Pulmonary artery endothelial cell (primary cell): ENCODE measurements around the gene NAALADL2. TPM values are rescaled to one million over a fixed set of nuclear protein-coding genes. Genes with fewer than 3 reads are reported as not detected.
"Not testable (repeated sequence)": the region's sequence is repeated elsewhere in the genome, so short reads cannot be mapped to it uniquely, and the experiment has no call there.

Experiments
- DNase-seq: peaks from one replicate; pipeline ENCODE4 v3.0.0-alpha.2; 2011; ENCODE audit warnings: low read depth, low spot score
- total RNA-seq: library from RNA; depleted of rRNA; stranded (reverse); fragments of >200 nt; gene quantifications from 2 replicates; pipeline ENCODE4 v1.2.3, GENCODE V29; 2014

The NAALADL2 gene
- total RNA-seq, 1 donor from 2014 or later = 3.4 TPM

DNA sequence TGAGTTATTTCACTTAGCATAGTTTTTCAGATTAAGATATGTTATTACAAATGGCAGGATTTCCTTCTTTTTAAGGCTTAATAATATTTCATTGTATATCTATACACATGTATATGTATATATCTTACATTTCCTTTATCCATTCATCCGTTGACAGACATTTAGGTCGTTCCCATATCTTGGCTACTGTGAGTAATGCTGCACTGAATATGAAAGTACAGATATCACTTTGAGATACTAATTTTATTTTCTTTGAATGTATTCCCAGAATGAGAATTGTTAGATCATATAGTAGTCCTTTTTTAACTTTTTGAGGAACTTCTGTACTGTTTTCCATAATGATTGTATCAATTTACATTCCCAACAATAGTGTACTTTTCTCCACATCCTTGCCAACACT is 270.4 kb downstream of the NAALADL2 start:
- DNase-seq = no peak

DNA sequence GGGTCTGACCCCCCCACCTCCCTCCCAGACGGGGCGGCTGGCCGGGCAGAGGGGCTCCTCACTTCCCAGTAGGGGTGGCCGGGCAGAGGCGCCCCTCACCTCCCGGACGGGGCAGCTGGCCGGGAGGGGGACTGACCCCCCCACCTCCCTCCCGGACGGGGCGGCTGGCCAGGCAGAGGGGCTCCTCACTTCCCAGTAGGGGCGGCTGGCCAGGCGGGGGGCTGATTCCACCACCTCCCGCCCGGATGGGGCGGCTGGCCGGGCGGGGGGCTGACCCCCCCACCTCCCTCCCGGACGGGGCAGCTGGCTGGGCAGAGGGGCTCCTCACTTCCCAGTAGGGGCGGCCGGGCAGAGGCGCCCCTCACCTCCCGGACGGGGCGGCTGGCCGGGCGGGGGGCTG is 272.7 kb downstream of the NAALADL2 start:
- DNase-seq = not testable (repeated sequence)

DNA sequence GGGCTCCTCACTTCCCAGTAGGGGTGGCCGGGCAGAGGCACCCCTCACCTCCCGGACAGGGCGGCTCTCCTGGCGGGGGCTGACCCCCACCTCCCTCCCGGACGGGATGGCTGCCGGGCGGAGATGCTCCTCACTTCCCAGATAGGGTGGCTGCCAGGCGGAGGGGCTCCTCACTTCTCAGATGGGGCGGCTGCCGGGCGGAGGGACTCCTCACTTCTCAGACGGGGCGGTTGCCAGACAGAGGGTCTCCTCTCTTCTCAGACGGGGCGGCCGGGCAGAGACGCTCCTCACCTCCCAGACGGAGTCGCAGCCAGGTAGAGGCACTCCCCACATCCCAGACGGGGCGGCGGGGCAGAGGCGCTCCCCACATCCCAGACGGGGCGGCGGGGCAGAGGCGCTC is 273.6 kb downstream of the NAALADL2 start:
- DNase-seq = not testable (repeated sequence)

DNA sequence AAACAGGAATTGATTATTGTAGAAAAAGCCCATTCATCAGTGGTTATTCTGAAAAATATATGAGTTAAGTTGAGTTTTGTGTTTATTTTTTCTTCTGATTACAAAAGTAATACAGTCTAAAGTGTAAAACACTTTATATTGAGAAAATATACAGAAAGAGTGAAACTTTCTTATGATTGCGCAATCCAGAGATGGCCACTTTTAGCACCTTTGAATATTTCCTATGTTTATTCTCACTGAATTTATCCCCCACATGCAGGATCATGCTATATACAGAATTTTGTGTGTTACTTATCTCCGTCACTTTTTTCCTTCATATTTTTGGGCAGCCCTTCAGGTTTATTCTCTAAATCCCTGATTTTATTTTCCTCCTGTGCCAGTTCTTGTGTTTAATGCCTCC is 285.2 kb downstream of the NAALADL2 start:
- no peak for DNase-seq

DNA sequence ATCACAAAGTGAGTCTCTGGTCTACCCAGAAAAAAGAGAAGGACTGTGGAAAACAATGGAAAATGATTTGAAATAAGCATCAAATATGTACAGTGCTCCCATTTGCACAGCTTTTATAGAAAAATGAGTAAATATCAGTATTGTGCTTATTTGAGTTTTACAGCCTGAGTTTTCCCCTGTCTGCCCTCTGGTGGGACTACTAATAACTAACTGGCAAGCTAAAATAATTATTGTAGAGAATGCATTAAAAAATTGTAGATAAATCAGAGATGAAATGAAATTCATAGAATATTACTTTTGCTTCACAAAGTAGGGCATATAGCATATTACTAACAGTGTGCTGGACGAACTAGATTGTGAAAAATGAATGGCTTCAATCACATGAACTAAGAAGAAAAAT is 287.1 kb downstream of the NAALADL2 start:
- DNase-seq = no peak

DNA sequence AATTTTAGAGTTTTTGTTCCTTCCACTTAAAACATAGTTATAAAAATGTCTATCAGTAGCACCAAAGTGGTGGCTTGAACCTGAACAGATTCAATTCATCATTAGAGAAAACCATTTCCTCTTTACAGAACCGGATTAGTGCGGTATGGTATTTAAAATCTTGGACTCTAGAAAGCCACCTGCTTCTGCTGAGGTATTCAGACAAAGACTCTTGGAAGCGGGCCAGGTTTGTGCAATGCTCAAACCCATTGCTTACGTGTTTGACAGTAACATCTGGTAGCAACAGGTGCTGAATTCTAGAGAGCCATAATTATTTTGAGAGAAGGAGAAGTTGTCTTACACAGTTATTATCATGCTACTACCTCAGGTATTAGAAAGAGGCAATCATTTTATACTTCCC is 290.5 kb downstream of the NAALADL2 start:
- no peak for DNase-seq

DNA sequence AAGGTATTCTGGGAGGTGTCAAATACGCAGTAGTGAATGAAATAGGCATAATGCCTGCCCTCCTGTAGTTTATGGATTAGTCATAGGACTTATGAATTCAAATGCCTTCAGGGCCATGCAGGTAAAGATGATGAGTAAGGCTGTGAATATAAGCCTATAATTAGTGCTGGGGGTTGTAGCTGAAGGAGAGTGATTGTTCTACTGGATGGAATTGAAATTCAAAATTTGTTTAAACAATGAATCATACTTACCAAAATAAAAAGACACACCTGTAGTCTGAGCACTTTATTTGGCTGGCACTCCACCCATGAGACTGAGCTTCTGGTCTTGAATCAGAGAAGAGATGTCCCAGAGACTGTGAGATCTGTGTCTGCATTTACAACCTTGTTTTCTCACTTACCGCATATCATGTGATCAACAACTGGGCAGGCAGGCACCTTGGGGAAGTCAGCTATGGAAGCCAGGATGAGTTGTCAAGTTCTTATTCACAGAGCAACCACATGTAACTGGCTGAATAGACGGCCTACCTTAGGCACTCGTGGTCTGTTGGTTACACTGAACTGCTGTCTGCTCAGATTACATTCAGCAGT is 291.8 kb downstream of the NAALADL2 start:
- DNase-seq = no peak

DNA sequence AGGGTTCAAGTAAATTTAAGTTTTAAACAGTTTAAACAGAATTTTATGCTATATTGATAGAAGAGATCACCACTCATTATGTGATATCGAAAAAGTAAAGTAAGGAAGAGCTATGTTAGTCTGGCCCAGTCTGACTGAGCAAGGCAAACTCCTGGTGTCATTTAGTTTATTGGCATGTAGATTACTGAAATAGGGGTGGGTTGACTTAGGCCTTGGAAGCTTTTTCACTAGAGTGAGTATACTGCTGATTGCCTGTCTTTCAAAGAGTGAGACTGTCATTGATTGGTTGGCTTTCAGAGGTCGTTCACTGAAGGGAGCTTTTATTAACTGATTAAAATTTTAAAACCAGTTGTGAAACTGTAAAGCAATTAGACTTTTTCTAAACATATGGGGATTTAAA is 294.5 kb downstream of the NAALADL2 start:
- no peak for DNase-seq

DNA sequence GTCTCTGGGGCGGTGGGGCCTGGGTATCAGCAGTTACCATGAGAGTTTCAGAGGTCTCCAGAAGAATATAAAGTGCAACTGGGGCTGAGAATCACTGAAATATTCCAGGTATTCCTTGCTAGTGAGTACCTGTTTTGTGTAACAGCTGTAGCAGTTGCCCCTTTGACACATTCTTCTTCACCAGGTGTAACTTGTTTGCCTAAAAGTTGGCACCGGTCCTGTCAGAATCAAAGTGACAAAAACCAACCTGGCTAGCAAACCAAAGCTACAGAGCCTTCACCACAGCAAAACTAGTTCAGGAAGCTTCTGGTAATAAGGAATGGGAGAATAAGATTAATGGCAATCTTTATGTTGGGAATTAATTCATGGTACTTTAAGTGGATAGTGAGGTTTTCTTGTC is 296.0 kb downstream of the NAALADL2 start:
- no peak for DNase-seq

DNA sequence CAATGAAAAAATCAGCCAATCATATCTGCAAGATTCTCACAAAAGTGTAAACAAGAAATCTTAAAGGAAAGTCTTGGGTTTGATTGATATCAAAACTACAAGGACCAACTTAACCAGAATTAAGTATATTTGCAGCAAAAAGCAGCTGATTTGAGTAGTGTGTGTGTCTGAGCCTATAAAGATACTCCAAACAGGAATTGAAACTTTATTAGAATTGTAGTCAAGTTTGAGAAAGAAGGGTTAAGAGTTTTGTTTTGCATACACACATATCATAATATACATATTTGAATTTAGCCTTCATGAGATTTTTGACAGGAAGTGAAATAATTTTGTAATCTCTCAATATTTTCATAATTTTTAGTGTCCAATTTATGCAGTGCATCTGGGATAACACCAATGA is 300.1 kb downstream of the NAALADL2 start:
- DNase-seq = no peak

DNA sequence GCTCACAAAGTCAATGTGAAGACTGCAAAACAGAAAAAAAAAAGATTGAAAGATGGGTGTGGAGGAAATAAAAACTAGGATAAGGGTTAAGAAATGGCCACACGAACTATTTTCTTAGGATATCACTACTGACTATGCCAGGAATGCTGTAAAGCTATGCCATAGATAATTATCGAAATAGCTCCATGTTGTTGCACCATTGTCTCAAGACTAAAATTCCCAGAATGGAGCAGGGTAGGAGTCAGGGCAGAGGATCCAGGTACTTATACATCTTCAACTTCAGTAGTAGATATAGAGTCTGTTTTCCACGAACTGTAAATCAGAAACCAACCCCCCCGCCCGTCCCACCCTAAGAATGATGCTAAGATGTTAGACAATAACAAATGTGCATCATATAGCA is 302.2 kb downstream of the NAALADL2 start:
- DNase-seq = no peak

DNA sequence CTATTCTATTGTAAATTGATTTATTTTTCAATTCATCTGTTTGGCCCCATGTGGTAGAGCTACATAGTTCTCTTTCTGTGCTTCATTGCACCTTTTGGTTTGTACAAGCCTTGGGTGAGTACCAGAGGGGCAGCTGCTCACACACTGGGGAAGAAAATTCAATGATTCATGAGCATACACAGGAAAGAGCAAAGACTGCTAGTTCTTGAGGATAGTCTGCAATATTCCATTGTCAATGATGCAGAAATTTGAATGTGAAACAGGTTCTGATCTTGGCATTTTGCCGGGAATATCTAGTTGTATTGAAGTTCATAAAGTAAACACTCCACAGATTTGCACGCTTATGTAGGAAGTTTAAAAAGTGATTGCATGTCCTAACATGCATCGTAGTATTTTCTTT is 304.6 kb downstream of the NAALADL2 start:
- DNase-seq = no peak

DNA sequence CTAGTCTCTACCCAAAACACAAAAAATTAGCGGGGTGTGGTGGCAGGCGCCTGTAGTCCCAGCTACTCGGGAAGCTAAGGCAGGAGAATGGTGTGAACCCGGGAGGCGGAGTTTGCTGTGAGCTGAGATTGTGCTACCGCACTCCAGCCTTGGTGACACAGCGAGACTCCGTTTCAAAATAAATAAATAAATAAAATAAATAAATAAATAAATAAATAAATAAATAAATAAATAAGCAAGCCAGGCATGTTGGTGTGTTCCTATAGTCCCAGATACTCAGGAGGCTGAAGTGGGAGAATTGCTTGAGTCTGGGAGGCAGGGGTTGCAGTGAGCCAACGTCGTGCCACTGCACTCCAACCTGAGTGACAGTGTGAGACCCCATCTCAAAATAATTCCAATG is 314.0 kb downstream of the NAALADL2 start:
- not testable (repeated sequence) for DNase-seq

DNA sequence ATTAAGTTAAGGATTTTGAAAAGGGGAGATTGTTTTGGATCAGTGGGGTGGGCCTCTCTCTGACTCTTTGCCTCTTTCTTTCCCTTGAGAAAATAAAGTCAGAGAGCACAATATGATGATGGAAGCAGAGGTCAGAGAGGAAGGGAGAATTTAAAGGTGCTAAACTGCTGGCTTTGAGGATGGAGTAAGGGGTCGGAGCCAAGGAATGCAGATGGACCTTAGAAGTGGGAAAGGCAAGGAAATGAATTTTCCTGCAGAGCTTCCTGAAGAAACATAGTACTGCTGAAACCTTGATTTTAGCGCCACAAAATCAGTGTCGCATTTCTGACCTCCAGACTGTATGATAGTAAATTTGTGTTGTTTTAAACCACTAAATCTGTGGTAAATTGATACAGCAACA is 317.4 kb downstream of the NAALADL2 start:
- peak; percentile 55 for DNase-seq

DNA sequence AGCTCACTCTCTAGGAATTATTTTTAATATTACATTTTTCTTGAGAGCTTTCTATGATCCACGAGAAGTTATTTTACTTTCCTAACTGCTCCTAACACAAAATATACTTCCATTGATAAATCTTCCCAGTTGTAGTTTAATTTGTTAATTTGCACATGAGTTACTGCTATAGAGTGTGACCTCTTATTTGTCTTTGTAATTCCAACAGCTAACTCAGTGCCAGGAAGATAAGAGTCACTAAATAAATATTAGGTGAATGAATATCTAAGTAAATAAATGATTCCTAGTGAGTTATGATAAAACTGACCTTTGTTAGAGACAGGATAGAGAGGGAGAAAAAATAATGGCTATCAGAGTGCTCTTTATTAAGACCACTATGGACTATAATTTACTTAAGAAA is 319.9 kb downstream of the NAALADL2 start:
- no peak for DNase-seq

DNA sequence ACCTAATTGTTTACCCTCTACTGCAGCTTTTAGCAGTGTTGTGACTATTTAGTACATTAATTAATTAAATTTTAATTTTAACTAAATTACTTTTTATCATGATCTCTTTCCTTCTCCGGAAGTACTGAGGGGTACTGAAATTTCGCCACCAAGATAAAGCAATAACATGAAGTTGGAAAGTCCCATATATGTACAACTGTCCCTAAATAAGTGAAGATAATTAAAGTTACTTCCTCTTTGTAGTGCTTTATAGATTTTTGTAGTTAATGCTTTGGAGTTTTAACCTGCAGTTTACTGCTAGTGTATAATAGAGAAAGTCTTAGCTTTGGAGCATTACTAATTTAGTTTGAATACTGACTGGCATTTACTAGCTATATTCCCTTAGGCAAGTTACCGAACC is 325.3 kb downstream of the NAALADL2 start:
- DNase-seq = no peak

DNA sequence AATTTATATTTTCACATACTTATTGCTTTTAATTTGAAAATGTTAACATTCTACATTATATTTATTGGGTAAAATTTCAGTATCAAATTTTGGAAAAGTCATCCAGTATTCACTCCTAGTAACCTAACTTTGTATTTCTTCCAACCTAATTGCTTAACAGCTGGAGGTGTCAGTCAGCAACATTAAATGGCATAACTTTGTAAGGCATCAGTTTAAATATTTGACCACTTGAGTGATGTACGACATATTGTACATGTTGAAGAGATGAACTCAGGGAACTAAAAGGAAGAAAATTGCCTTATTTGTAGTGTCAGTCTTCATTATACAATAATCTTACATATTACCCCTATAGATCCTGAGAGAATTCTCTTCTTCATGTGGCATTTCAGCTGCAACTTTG is 326.8 kb downstream of the NAALADL2 start:
- DNase-seq = no peak

DNA sequence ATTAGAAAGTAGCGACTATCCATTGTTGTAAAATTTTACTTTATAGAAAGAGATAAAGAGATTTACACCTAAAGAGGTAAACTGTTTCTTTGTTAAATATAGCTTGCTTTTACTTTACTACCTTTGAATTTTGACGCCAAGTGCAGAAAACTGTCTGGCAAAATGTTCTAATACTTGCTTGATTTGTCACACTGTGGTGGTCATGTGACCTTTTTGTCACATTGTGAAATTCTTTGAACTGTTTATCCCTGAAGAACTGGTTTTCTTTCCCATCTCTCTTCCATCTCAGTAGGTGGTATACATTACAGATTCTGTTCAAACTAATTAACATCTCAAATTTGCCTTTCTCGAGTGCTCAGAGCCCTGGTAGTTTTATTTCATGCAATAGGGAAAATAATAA is 327.4 kb downstream of the NAALADL2 start:
- DNase-seq = no peak

DNA sequence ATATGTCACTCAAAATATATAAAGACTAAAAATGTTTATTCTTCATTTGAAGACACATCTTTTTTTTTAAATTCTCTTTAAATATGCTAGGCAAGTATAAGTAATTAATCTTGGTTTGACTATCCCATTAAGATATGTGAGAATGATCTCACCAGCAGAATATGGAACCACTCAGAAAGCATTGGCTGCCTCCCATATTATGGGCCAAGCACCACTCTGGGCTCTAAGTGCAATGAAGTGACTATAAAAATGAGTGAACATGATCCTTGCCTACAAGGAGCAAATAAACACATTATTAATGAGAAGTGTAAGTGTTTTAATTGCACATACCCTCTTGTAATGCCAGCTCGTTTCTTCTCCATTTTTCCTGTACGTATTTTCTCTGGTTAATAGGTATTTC is 328.5 kb downstream of the NAALADL2 start:
- no peak for DNase-seq

DNA sequence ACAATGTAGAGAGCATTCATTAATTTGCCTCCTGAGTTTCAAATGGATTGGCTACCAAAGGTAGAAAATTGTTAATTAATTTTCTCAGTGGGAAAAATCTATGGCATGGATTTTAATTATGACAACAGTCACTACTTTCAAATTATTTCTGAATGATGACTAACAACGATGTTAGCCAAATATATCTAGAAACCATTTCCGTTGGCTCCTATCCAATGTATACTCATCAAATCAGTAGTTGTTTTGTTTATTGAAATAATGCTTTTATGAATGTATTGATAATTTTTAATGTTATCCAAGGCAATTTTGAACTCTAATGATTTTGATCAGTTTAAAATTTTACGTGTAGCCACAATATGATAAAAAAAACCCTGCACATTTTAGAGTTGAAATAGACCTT is 333.4 kb downstream of the NAALADL2 start:
- DNase-seq = no peak

DNA sequence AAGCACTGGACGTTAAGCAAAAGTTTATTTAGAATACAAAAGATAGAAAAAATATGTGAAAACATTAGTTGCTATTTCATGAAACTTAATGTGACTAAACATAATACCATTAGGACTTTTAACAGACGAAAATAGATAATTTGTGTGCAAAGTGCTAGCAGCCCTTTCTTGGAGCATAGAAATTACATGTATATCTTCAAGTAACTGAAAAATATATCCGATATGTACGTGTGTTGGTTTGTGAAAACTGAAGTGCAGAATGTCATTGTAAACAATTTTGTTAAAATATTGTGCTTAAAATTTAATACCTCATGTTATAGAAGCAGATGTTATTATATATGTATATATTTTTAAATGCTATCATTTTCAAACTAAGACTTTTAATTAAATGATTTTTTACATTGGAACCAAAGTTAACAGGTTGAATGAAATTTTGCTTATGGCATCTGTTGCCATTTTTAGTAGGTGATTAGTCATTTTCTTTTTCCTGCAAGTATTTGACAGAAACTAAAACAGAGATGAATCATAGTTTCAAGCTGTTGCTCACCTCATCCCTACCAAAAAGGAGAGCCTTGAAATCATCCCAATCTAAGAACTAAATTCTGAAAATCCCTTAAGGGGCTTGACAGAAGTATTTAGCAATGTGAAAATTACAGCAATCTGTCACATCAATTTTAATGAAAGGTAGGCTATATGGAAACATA is 334.8 kb downstream of the NAALADL2 start:
- no peak for DNase-seq

DNA sequence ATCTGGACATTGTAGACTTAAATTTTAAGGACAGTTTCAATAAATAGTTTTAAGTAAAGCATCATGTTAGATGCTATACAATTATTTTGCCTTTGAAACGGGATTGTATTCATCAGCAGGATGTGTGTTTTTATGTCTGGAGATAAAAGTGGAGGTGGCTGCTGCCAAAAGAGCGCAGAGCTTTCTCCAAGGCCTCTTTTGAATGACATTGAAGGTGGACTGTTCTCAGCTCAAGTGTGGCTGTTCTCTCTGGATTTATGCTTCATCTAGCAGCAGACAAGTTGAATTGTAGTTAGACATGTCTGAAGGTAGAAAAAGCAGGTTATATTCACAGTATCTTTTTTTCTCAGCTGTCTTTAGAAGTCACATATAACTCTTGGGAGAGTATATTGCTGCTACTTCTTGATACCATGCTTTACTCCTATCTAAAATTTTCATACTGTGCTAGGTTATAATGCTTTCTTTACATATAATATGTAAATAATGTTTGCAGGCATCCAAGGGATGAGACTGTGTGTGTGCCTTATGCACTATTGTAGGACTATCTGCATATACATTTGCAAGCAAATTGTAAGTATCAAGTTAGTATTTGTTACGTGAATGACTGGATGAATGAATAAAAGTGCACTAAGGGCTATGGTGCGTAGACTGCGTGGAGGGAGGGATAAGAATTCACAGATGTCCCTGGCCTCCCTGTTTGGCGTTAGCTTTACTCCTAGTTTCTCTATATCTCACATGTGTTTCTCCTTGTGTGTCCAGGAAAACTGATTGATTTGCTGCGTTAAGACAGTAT is 340.1 kb downstream of the NAALADL2 start:
- DNase-seq = no peak

DNA sequence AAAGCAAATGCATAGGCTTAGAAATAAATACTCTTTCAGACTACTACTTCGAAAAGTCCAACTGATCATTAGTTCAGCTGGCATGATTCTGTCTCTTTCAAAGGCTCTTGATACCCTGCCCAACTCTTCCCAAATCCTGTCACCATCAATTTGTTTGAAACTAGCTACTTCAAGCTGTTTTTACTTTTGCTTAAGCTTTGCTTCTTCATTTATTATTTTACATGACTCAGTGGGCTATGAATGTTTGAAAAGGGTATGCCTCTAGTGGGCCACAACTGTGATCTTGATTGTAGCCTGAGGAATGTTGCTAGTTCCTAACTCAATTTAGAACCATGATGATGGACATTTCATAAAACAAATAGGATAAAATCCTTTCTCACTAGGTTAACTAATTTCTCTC is 340.8 kb downstream of the NAALADL2 start:
- DNase-seq = no peak
